GM10266 (cell line): ENCODE results near the gene NSG2.

Experiments
- DNase-seq: peaks from one replicate; pipeline ENCODE4 v3.0.0; 2012; ENCODE audit errors: extremely low spot score
- TF ChIP-seq, protein P1 (sequence below): IDR thresholded peaks from 2 replicates; pipeline ENCODE4 v1.5.1; 2012; ENCODE audit warnings: mild to moderate bottlenecking, low read depth; ENCODE audit not compliant: control insufficient read depth, insufficient read depth; ENCODE audit errors: missing control alignments

NSG2 gene

DNA sequence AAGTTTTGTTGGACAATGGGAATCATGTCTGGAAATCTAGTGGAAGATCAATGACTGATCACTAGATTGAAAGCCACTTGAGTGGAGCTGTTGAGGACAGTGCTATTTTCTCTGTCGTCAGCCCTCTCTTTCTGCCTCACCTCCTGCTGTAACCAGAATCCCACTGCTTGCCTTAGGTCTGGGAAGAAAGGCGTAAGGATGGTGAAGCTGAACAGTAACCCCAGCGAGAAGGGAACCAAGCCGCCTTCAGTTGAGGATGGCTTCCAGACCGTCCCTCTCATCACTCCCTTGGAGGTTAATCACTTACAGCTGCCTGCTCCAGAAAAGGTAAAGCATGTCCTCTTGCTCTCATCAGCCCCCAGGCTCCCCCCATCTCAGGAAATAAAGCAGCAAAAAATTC lies 1.1 kb downstream of the NSG2 start:
- TF ChIP-seq, protein P1, sequence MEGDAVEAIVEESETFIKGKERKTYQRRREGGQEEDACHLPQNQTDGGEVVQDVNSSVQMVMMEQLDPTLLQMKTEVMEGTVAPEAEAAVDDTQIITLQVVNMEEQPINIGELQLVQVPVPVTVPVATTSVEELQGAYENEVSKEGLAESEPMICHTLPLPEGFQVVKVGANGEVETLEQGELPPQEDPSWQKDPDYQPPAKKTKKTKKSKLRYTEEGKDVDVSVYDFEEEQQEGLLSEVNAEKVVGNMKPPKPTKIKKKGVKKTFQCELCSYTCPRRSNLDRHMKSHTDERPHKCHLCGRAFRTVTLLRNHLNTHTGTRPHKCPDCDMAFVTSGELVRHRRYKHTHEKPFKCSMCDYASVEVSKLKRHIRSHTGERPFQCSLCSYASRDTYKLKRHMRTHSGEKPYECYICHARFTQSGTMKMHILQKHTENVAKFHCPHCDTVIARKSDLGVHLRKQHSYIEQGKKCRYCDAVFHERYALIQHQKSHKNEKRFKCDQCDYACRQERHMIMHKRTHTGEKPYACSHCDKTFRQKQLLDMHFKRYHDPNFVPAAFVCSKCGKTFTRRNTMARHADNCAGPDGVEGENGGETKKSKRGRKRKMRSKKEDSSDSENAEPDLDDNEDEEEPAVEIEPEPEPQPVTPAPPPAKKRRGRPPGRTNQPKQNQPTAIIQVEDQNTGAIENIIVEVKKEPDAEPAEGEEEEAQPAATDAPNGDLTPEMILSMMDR: no peak
- DNase-seq: no peak

DNA sequence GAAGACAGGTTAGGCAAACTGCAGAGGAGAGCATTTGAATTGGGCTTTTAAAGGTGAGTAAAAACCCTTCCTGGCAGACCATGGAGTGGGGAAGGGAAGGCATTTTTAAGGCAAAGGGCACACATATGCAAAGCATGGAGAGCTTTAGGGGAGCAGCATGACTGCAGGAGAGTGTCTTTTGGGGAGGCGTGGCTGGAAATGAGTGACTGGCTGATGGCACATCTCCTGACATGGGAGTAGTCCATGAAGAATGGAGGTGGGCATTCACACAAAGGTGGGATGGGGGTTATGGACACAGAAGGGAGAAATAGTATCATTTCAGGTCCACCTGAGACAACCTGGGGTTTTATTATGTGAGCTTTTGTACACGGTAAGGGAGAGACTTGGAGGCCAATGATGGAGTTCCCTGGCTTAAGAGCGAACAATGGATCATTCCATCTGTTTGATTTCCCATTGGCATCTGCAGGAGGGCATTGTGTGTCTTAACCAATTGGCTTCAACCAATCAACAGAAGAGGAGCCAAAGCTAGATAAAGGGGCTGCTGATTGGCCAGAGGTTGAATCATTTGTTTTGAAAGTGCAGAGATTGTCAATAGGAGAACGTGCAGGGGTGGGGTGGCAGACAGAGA lies 2.1 kb downstream of the NSG2 start:
- TF ChIP-seq, protein P1: no peak
- no peak for DNase-seq

DNA sequence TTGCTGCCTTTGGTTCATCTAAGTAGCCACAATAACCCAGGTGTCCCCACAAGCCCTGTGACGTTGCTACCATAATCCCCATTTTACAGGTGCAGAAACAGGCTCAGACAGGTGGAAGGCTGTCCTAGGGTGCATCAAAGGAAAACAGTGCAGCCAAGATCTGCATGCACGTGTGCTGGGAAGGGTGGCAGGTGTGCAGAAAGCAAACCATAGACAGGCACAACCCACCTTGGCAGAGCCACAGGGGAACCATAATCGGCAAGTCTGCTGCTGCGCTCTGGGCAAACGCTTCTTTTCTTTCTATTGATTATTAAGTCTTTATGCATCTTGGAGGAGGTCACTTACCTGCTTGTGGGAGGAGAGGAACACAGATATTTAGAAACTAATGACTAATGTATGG lies 7.1 kb downstream of the NSG2 start:
- TF ChIP-seq, protein P1: no peak
- DNase-seq: no peak

DNA sequence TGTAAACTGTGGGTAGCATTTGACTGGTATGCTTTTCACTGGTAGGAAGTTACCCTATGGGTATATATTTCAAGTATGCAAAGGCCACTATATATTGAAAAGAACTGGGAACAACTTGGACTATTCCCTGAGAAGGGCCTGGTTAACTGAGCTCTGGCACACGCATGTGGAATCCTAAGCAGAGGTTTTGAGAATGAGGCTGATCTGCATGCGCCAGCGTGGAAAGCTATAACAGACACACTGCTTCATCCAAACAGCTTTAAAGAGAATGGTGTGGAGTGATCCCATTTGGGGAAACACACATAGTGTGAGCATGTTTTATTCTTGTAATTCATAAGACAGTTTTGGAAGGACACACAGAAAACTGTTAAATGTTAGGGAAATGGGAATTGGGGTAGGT lies 8.4 kb downstream of the NSG2 start:
- DNase-seq: no peak
- TF ChIP-seq, protein P1: no peak

DNA sequence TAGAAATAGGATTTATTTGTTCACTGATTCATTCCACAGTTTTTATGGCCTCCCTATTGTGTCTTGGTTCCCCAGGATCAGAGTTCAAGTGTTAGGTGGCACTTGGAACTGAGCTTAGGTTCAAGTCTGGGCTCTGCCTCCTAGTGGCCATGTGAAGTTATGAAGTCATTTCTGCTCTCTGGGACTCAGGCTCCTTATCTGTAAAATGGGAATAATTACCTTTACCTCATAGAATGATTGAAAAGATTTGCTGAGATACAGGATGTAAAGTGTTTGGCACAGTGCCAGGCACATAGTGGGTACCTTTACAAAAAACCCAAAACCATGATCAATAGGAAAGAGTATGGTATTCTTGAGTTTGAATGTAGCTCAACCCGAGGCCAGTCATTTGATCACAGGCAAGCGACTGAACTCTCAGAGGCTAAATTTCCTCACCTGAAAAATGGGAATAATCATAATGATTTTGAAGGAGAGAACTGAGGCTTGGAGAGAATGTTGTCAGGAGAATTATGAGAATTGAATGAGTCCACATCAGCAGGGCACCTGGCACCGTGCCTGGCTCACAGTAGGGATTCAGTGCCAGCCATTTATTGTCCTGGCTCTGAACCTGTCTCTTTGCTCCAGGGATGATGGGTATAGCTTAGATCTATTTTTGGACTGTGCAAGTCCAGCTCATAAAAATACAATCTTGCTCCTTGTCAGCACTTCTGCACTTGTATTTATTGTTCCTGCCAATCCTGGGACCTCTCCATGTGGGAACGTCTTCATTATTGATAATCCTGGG lies 10.8 kb downstream of the NSG2 start:
- no peak for DNase-seq
- TF ChIP-seq, protein P1: peak; percentile 14

DNA sequence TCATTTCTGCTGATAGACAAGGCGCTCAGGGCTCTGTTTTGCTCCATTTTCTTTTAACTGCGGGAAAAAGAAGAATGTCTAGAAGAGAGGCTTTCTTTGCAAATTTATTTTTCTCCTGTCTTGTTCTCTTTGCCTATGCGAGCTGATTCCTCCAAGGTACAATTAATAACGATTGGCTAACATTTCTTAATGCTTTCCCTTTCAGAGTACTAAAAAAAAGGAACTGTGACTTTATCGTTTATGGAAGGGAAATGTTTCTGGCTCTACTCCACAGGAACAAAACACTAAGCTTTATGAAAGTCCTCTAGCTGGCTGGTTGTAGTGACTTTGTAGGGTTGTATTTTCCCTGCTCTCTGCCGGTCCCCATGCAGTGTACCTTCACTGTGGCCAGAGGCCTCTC lies 11.7 kb downstream of the NSG2 start:
- DNase-seq: no peak
- TF ChIP-seq, protein P1: no peak
